GM18508 (cell line): ENCODE measurements around the gene ABHD8.

Source experiments
- ATAC-seq: cut with Tn5 transposase; IDR thresholded peaks from one replicate; pipeline ENCODE4 v1.9.1; 2021; ENCODE audit warnings: moderate number of reproducible peaks; ENCODE audit not compliant: insufficient read depth, unreplicated experiment

The ABHD8 gene

GRCh38 chr19:17333611-17334413 is 30.6 kb upstream of the ABHD8 start:
- no peak for ATAC-seq

GRCh38 chr19:17332677-17333581 is 29.7 kb upstream of the ABHD8 start:
- ATAC-seq: no peak

DNA sequence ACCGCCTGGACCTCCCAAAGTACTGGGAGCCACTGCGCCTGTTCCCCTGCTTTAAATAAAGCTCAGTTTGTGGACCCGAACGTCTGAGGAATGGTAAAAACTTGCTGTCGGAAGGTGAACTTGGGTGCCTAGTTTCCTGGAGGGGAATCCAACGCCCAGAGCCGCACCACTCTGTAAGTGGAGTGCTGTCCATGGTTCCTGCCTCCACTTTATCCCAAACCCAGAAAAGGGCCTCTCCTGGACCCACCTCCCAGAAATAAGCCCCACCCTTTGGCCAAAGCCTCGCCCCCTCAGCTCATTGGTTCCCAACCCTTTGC is 29.1 kb upstream of the ABHD8 start:
- no peak for ATAC-seq

GRCh38 chr19:17331045-17331558 is 27.9 kb upstream of the ABHD8 start:
- no peak for ATAC-seq

DNA sequence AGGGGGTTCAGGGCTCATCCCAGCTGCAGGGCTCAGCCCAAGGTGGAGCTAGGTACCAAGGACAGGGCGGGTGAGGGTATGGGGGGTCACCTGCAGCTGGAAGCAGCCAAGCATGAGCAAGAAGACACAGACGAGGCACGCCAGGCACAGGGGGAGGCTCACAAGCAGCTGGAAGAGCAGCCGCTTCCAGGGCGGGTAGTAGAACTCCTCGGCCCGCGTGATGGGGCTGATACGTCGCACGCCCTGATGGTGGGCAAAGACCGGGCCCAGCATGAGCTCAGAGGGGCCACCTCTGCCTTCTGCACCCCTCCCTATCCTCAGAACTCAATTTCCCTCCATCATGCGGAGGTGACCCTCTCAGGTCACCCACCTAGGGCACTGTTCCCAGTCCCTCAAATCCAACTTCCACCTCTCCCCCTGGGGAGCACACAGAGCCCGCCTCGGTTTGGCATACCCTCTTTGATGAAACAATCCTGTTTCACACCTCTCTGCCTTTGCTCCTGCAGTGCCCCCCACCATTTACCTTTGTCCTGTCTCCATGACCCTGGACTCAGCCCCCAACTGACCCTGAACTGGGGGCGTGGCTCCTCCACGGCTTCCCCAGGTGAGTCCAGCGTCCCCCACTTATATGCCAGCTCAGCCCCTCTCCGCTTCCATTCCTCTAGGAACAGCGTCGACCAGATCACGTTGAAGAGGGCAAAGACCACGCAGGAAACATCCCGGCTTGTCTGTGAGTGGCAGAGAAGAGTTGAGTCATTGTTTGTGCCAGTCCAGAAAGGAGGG is 27.2 kb upstream of the ABHD8 start:
- no peak for ATAC-seq

- no peak for ATAC-seq
Observed at GRCh38 chr19:17329366-17330261, 26.4 kb upstream of the ABHD8 start.

GRCh38 chr19:17328517-17329365 is 25.5 kb upstream of the ABHD8 start:
- ATAC-seq: no peak

DNA sequence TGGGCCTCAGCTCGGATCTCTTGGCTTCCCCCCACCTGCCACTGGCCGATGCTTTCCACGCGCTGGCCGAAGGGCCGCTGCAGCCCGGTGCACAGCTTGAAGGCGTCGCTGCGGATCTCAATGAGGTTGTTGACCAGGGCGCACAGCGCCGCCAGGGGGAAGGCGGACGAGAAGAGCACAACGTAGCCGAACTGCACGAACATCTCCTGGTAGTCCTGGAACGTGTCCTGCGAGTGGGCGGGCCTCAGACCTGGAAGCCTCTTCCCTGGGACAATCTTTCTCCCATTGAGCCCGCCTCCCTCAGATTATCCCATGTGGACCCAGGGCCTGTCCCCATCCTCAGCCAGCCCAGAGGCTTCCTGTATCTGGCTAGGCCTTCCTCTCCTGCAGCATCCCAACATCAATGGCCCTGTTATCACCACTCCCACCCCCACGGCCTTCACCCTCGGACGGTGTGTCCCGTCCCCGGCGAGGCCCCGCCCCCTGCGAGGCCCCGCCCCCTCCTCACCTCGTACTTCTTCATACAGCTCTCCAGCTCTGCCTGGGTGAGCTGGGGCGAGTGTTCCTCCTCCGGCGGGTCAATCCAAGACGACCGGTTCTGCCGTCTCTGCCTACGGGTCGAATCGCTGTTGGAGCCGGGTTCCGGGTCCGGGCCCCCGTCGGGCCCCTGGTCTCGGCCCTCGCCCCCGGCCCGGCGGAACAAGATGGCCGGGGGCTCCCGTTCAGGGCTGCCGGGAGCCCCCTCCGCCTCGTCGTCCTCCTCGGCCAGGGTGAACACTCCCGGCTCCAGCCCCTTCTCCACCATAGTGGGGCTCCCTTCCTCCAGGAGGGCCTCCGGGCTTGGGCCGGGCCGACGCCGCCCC is 24.7 kb upstream of the ABHD8 start:
- ATAC-seq: no peak

DNA sequence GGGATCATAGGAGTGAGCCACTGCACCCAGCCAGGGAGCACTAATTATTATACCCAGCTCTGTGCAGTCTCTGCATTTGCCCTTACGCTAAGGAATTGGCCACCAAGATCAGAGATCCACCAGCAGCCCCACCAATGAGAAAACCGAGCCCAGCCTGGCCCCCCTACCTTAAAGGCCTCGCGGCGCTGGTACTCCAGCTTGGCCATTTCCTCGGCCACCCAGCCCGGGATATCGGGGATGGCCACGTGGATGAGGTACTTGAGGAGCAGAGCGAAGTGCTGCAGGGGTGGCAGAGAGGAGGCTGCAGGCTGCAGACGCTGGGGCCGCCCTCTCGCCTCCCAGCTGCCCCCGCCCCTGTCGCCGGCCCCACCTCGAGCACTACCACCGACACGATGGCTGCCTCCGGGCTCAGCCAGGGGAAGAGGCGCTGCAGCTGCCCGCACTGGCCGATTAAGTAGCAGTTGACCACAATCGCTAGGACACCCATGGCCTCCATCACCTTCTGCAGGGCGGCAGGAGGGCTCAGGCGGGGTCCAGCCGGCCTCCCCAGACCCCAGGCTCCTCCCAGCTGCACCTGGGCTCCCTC is 23.9 kb upstream of the ABHD8 start:
- no peak for ATAC-seq

GRCh38 chr19:17326595-17326966 is 23.4 kb upstream of the ABHD8 start:
- ATAC-seq: no peak

DNA sequence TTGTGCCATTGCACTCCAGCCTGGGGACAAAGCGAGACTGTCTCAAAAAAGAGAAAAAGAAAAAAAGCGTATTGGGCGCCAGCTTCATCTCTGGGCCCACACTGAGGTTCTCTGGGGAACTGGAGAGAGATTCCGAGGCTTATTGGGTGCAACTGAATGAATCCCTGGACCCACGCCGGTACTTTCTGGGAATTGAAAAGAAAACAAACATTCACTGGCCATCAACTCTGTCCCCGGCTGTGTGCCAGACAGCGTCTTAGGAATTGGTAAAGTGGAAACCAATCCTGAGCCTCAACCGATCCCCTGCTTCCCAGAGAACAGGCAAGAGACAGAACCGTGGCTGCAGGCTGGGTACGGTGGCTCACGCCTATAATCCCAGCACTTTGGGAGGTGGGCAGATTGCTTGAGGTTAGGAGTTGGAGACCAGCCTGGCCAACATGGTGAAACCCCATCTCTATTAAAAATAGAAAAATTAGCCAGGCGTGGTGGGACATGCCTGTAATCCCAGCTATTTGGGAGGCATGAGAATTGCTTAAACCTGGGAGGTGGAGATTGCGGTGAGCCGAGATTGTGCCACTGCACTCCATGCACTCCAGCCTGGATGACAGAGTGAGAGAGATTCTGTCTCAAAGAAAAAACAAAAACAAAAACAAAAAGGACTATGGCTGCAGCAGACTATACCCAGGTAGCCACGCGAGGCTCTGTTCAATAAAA is 22.8 kb upstream of the ABHD8 start:
- ATAC-seq: no peak

DNA sequence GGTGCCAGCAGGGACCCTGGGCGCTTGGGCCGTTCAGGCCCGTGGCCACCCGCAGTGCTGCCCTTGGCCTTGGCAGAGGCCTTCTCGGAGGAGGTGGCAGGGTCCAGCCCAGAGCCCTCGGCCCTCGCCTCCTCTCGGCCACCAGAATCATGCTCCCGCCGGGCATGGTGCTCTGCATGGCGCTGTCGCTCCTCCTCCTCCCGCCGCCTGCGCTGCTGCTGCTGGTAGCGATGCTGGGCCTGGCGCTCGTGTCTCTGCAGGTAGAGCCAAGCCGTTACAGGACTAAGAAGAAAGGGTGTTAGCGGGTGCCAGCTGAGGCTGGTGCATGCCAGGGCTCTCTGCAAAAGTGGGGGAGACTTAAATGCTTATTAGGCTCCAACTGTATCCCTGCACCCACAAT is 21.9 kb upstream of the ABHD8 start:
- ATAC-seq: no peak

DNA sequence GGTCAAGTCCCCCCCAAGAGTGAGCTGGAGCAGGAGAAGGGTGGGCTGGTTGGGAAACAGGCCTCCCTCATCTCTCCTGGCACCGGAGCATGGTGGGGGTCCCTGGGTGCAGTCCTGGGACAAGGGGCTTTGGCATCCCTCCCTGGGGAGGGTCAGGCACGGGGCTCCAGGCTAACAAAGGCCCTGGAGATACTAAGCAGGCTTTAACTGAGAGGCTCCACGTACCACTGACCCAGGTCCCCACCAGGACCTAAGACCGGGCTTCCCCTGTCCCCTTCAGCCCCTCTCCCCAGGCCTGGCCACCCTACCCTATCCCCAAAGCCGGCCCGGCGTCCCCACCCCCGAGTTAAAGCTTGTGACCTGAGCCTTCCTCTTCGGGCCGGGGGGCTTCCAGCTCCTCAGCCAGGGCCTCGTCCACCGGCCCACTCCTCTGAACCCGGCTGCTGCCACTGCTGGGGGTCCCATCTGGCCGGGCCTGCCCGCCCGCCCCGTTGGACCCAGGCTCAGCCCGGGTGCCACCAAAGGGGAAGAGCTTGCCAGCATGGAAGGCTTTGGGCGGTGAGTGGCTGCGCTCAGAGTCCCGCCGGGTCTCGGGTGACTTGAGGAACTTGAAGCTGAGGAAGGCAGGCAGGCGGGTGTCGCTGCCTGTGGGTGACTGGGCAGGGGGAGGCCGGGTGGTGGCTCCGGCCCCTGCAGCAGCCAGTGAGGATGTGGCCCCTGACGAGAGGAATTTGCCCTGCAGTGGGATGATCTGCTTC is 21.3 kb upstream of the ABHD8 start:
- no peak for ATAC-seq

DNA sequence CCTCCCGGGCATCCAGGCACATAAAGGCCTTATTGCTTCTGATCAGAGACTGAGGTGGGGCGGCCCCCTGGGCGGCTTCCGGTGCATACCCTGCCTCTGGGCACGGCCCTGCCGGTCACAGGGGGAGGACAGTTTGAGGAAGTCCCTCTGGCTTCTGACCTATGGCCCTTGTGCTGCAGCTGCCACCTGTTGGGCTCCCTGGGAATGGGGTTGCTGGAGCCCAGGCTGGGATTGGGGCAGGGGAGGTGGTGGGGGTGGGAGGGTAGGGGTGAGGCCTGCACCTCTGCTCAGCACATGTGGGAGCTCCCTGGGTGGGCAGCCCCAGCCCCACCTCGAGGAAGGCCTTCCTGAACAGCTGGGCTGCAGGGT is 20.7 kb upstream of the ABHD8 start:
- no peak for ATAC-seq

DNA sequence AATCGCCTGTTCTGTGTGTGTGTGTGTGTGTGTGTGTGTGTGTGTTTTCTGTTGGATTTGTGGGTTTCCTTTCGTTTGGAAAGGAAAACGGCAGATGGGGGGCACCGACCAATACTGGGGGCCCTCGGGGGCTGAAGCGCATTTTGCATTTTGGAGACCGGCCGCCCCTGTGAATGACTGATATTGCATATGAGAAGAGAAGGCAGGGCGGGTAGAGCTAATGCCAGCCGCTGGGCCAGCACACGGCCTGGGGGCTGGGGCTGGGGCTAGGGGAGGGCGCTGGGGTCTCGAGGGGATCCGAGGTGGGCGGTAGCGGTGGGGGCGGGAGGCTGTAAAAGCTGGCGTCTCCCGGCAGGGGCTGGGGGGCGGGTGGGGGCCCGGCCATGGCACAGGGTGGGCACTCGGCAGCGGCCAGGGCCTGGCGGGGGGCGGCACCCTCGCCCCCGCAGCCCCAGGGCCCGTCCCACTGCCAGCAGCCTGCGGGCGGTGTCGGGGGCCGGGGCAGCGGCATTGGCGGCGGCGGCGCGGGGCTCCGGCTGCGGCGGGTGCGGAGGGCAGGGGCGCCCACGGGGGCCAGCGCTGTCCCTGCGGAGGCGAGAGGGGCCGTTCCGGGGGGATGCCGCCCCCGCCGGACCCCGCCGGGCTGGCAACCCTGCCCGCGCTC is 20.2 kb upstream of the ABHD8 start:
- ATAC-seq: no peak

DNA sequence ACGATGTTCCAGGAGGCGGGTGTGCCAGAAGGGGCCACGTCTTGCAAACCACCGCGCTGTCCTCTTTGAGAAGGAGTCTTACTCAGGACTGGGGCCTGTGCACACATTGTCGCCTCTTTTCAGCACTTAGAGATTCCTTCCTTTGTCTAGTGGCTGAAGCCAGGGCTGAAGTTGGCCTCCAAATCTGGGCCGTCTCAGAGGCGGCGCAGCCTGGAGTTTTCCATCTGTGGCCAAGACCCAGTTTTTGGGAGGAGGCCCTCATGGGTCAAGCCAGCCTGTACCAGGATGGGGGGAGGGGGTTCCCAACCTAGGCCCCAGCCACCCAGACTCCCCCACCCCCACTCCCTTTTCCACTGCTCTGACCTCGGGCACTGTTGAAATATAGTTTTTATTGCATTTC is 19.6 kb upstream of the ABHD8 start:
- no peak for ATAC-seq
